ENCODE data around the gene ITPKC.
"Not testable (repeated sequence)": the region's sequence is repeated elsewhere in the genome, so short reads cannot be mapped to it uniquely, and the experiment has no call there.

ITPKC gene

DNA sequence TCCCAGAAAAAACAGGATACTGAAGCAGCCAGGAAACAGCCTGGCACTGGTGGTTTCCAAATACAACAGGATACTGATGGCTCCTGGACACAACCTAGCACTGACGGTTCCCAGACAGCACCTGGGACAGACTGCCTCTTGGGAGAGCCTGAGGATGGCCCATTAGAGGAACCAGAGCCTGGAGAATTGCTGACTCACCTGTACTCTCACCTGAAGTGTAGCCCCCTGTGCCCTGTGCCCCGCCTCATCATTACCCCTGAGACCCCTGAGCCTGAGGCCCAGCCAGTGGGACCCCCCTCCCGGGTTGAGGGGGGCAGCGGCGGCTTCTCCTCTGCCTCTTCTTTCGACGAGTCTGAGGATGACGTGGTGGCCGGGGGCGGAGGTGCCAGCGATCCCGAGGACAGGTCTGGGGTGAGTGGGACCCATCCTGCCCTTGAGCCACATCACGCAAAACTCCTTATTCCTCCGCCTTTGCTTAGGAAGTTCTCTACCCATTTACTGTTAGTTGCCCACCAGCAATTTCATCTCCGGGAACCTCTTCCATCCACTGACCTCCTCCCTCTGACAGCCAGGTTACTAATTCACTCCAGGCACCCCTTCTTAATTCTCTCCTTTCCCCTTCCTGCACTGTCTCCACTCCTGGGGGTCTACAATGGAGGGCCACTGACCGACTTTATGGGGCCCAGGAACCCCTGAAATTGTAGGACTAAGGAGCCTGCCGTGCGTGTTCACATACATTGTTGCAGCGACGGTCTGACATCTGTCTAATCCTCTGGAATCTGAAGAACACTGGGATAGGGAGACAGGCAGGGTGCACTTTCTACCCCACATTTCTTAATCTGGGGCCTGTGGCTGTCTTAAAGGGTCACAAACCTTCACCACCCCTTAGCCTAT lies 1.2 kb downstream of the ITPKC start:
- no peak for DNase-seq

- no peak for DNase-seq
Measured at GRCh38 chr19:40718774-40719391, 2.0 kb downstream of the ITPKC start.

GRCh38 chr19:40719414-40719894 lies 2.5 kb downstream of the ITPKC start:
- DNase-seq: no peak

- DNase-seq: no peak
Measured at GRCh38 chr19:40721140-40721486, 4.2 kb downstream of the ITPKC start.

DNA sequence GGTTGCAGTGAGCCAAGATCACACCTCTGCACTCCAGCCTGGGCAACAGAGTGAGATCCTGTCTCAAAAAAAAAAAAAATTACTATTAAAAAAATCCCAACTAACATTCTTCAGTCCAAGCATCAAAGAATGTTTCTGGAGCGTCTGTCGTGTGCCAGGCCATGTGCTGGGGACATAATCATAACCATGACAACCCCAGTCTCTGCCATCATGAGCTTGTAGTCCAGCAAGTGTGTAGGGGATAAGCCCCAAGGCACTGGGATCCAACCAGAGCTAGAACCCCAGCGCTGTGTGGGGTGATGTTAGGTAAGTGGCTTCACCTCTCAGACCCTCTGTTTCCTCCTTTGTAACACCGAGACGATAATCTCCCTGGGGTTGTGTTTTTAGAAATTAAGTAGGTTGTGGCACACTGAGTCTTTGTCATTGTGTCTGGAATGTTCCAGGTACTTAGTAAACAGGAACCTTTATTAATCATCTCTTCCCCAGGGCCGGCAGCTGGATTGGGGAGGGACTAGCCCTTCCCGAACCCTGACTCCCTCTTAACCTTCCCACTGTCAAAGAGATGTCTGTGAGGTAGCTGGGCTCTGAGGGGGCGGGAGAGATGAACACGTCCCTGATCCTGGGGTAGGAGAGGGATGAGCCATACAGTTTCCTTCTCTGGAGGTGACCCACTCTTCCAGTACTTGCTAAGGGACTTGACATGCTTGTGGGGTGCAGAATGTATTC lies 5.2 kb downstream of the ITPKC start:
- no peak for DNase-seq

DNA sequence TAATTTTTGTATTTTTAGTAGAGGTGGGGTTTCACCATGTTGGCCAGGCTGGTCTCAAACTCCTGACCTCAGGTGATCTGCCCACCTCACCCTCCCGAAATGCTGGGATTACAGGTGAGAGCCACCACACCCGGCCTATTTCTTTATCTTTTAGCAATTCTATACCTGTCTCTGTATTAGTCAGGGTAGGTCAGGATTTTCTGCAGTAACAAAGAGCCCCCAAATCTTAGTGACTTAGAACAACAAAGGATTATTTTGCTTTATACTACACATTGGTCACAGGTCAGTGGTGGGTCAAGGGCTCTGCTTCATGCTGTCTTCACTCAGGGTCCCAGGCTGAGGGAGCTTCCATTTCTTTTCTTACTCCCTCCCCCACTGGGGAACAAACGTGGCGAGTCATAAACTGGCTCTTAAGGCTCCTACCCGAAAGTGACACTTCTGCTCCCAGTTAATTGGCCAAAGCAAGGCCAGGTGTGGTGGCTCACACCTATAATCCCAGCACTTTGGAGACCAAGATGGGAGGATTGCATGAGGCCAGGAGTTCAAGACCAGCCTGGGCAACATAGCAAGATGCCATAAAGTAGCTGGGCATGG lies 6.8 kb downstream of the ITPKC start:
- no peak for DNase-seq

- no peak for DNase-seq
Measured at GRCh38 chr19:40724315-40724714, 7.4 kb downstream of the ITPKC start.

- no peak for DNase-seq
Measured at GRCh38 chr19:40724855-40725254, 7.9 kb downstream of the ITPKC start.

DNA sequence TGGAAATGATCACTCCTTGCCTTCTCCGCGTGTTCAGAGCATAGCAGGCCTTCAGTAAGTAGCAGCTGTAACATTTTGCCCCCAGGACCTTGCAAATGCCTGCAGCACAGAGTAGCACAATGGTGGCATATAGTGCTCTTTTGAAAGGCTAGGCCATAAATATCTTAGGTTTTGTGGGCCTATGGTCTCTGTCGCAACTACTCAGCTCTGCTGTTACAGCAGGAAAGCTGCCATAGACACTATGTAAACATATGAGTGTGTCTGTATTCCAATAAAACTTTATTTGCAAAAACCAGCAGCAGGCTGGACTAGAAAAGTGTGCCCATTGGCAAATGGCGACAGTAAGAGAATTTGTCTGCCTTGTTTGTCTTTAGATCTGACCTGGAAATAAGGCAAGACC lies 9.4 kb downstream of the ITPKC start:
- no peak for DNase-seq

DNA sequence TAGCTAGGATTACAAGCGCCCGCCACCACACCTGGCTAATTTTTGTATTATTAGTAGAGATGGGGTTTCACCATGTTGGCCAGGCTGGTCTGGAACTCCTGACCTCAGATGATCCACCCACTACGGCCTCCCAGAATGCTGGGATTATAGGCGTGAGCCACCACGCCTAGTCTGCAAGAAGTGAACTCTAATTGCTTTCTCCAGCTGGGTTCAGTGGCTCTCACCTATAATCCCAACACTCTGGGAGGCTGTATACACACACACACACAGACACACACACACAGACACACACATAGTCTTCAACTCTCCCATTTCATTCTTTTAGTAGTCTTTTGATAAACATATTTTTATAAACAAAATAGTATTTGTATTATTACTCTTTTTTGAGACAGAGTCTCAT lies 13.2 kb downstream of the ITPKC start:
- not testable (repeated sequence) for DNase-seq

- not testable (repeated sequence) for DNase-seq
Measured at GRCh38 chr19:40732304-40732703, 15.4 kb downstream of the ITPKC start.

DNA sequence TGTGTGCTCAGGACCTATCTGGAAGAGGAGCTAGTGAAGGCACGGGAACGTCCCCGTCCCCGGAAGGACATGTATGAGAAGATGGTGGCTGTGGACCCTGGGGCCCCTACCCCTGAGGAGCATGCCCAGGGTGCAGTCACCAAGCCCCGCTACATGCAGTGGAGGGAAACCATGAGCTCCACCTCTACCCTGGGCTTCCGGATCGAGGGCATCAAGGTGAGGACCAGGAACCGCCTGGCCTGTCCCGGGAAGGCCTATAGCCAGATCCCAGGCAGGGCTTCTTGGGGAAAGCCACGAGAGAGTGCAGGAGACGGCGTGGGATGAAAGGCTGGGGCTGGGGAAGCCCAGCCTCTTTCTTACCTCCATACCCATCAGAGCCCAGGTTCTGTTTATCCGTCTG lies 16.2 kb downstream of the ITPKC start:
- DNase-seq: no peak

DNA sequence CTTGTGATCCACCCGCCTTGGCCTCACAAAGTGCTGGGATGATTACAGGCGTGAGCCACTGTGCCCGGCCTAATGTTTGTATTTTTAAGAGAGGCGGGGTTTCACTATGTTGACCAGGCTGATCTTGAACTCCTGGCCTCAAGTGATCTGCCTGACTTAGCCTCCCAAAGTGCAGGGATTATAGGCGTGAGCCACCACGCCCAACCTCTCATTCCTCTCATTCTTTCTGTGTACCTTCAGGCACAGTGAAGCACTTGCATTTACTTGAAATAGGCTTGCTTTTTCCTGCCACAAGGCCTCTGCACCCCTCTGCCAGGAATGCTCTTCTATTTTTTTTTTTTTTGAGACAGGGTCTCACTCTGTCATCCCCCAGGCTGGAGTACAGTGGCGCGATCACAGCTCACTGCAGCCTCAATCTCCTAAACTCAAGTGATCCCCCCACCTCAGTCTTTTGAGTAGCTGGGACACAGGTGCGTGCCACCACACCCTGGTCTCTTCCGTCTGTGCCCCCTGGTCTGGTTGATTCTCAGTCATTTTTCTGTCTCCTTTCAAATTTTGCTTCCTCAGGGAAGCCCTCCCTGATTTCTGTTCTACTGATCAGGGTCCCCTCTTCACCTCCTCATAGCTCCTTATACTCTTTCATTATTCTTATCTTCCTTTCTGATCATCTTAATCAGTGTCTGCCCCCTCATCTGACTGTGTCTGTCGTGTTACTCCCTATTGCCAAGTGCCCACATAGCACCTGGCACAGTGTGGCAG lies 18.3 kb downstream of the ITPKC start:
- no peak for DNase-seq

- no peak for DNase-seq
Measured at GRCh38 chr19:40736661-40737060, 19.7 kb downstream of the ITPKC start.

GRCh38 chr19:40737102-40737644 lies 20.3 kb downstream of the ITPKC start:
- no peak for DNase-seq

GRCh38 chr19:40739030-40739839 lies 22.3 kb downstream of the ITPKC start:
- DNase-seq: no peak

DNA sequence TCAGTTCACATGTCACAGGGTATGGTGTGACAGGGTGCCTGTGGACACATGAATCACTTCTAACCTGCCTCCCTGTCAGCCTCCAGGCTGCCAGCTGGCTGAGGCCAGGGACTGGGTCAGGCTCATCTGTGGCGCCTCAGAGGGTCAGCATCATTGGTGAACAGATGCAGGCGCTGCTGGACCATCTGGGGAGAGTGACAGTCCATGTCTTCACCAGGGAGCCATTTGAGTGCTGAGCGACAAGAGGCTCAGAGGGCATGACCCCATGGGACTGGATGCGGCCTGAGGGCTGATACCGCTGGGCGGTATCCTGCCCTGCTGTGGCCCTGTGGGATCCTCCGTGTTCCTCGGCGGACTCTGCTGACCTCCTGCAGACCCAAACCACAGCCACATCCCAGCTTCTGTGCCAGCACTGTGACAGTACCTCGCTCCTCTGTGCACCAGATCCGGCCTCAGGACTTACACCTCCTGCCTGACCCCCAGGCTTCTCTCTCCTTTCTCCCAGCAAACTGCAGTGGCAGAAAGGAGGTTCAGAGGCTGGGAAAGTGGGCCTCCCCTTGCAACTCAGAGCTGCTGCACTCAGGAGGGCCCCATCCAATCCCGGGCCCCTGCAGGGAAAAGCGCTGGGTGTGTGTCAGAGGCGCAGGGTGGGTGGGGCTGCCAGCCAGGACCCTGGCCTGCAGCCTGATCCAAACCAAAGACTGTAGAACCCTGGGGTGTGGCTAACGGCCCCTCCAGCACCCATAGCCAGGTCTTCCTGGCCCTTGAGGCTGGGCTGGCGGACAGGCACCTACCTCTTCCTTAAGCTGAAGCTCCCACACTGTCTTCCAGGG lies 23.2 kb downstream of the ITPKC start:
- DNase-seq: no peak

DNA sequence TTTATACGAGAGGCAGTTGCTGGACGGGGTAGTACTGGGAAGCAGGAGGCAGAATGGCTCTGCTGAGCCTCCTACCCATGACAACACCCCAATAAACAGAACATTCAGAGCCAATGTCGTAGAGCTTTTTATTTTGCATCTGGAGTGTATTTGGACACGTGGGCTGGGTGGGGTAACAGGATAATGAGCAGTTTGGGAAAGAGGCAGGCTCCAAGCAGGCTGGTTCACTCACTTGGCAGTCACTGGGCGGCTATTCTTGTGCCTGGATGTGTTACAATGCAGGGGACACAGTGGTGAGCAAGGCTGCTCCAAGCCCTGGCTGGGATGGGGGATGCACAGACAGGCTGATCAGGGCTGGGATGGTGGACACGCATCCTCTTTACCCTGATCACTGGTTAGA lies 23.8 kb downstream of the ITPKC start:
- no peak for DNase-seq

DNA sequence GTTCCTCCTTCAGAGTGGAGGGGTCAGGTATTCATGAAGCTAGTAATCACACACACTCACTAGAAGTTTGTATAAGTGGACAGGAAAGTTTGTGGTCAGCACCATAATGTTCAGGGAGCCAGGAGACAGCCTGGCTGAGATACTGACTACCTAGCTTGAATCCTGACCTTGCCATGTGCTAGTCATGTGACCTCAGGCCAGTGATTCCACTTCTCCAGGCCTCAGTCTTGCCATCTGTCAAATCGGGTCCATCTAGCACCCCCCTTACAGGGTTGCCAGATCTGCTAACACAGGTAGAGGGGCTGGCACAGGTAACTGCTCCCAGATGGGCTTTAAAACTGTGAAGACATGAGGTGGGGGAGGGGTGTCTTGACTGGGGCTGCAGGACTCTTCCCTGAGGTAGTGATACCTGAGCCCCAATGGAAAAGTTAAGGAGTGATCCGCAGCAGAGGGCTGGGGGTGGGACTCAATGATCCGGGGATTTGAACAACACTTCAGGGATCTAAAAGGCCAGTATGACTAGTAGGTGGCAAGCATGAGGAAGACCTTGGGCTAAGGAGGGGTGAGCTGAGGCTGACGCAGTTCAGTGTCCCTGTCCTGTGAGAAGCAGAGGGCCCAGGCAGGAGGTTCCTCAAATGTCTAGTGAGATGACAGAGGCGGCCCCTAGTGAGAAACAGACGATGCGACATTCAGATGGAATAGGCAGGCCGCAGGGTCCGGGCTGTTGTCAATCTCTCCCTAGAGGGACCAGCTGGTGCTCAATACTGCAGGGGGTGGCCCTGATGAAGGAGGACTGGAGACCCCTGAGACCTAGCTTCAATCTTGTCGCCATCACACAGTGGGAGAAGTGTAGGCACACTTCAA lies 24.8 kb downstream of the ITPKC start:
- DNase-seq: no peak

Measured in NCI-H446 (cell line).